T-helper 1 cell (primary cell): ENCODE results near the gene AGAP4.
"Not testable (repeated sequence)": the region's sequence is repeated elsewhere in the genome, so short reads cannot be mapped to it uniquely, and the experiment has no call there.

Experiments
- DNase-seq, 5 donors: peaks; one replicate each; pipeline ENCODE4 v3.0.0-alpha.2; 2012 to 2020

The AGAP4 gene

DNA sequence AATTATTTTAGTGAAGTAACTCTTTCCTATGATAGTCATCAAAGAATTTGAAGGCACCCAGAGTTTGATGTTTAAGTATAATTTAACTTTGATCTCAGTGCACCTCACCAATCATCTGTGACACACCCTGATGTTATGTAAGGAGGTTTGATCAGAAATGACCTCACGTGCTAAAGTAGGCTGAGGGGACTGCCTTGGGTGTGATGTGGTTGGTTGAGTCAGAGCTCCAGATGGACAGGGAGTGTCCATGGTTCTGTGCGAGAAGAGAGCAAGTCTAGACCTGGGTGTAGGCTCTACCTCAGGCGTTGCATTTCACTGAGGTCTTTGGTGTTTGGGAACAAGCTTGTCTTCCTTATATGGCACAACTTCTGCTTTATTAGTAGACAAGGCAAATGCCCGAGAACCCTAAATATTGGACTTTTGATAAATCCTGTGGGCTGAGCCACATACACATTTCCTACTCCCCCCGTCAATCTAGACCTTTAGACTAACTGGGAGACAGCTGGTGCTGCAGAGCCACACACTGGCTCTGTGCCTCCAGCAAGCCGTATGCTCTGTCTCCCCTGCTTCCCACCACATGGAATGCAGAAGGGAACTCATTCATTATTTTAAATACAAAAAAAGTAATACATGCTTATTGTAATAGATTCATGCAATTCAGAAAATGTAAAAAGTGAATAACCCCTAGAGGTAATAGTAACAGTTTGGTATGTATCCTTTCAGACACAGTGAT lies 56.4 kb downstream of the AGAP4 start:
- DNase-seq: not testable (repeated sequence)

DNA sequence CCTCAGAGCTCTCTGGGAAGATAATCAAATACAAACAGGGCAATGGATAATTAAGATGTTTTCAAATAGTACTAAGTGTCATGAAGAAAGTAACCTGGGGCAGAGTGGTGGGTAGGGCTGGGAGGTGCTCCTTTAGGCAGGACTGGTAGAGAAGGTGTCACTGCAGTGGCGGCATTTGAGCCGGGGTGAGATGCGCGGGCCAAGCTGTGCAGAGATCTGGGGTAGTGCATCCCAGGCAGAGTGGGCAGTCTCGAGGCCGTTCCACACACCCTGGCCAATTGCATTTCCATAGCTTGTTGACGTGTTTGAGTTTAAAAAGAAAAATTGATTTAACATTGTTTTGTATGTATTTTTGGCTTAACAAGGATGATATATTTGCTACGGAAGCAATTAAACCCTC lies 57.3 kb downstream of the AGAP4 start:
- not testable (repeated sequence) for DNase-seq

DNA sequence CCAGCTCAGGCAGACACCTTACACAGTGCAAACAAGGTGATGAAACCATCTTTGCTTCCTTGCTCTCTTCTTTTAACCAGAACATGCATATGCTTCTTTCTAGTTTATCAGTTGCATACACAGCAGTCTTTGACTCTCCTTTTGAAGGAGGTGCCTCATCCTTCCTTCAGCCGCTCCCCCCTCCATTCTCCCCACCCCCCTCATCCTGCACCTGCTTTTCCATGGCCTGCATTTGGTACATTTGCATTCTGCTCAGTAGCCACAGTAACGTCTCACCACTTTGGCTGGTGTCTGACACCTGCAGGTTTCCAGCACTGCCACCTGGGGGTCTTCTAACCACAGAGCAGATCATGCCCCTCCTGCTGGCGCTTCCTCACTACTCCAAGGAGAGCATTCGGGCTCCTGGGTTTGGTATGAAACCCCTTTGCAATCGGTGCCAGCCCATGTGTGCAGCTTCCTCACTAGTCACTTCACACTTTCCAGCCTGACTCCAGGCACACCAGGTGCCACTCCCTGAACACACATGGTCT lies 60.0 kb downstream of the AGAP4 start:
- DNase-seq: not testable (repeated sequence)

DNA sequence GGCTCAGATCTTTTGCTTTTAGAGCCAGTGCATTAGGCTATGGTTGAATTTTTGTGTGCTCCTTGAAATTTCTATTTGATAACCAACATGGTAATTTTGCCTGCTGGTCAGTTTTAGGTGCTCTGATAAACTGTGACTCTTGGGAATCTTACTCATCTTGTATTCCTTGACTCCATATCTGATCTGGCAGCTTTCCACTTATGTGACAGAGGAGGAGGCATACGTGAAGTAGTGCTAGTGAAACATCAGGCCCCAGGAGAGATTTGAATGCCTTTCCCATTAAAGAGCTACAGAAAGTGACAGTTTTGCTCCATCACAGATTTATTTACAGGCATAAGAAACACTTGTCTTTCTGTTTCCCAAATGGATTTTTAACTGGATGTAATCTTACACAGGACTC lies 61.1 kb downstream of the AGAP4 start:
- not testable (repeated sequence) for DNase-seq
